Renal cortical epithelial cell (primary cell): ENCODE data around the gene PARD3. TPM values are rescaled to one million over a fixed set of nuclear protein-coding genes. Genes with fewer than 3 reads are reported as not detected.
A peak's percentile ranks its signal among the peaks of the same experiment; 100 is the strongest.
"Not testable (repeated sequence)": the region's sequence is repeated elsewhere in the genome, so short reads cannot be mapped to it uniquely, and the experiment has no call there.

Experiments
- DNase-seq: peaks from one replicate; pipeline ENCODE4 v3.0.0-alpha.2; 2011; ENCODE audit warnings: low read depth
- total RNA-seq: library from RNA; depleted of rRNA; stranded (reverse); fragments of >200 nt; gene quantifications from 2 replicates; pipeline ENCODE4 v1.2.3, GENCODE V29; 2014

PARD3 gene
- total RNA-seq, 1 donor from 2014 or later = 154 TPM

GRCh38 chr10:34423673-34424625 lies 391.1 kb downstream of the PARD3 start:
- no peak for DNase-seq

DNA sequence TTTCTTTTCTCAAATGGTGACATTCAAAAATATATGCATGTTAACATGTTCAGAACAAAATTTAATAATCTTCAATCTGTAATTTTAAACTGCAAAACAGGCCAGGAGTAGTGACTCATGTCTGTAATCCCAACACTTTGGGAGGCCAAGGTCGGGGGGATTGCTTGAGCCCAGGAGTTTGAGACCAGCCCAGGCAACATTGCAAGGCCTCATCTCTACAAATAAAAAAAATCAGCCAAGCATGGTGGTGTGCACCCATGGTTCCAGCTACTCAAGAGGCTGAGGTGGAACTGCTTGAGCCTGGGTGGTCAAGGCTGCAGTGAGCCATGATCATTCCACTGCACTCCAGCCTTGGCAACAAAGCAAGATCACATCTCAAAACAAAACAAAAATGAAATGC lies 394.3 kb downstream of the PARD3 start:
- DNase-seq = no peak

- no peak for DNase-seq
These were observed 394.8 kb downstream of the PARD3 start for GRCh38 chr10:34420273-34420672.

DNA sequence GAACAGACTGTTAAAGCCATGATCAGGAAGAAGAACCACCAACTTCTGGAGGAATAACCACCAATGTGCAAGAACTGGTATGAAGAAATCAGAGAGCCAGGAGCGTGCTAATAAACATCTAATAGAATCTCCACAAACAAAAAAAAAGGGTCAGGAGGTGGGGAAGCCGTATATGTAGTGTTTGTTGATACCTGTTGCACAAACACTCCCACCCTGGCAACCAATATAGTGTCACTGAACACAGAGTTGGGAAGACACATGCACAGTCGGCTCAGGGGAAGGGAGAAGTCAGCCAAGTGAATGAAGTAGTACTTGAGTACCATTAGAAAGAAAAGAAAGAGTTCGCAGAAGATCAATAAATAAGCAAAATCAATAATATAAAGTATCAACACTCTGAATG lies 400.1 kb downstream of the PARD3 start:
- peak; percentile 40 for DNase-seq

DNA sequence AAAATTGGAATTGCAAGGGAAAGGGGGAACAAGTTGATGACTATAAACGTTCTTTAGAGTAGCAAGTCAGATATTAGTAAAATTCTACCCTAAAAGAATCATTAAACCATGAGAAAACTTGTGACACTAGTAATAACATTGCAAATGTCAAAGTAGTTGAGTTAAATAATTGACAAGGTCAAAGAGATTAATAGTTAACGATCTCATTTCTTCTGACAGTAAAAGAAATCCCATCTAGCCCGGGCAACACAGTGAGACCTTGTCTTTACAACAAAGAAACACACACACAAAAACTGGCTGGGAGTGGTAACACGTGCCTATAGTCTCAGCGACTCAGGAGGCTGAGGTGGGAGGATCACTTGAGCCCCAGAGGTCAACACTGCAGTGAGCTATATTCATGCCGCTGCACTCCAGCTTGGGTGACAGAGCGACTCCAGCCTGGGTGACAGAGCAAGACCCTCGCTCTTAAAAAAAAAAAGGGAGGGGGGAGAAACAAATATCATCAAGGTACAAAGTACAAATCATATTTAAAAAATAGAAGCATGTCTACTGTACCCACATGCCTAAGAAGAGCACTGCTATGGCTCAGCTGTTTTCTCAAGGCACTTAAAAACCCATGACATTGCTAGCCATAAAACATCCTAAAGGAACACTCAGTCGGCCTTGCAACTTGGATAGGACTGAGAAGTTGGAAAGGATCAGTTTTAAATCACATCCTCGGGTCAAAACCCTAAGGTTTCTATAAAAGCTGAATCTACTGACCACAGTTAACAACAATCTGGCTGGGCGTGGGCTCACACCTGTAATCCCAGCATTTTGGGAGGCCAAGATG lies 401.1 kb downstream of the PARD3 start:
- DNase-seq = peak; percentile 67

DNA sequence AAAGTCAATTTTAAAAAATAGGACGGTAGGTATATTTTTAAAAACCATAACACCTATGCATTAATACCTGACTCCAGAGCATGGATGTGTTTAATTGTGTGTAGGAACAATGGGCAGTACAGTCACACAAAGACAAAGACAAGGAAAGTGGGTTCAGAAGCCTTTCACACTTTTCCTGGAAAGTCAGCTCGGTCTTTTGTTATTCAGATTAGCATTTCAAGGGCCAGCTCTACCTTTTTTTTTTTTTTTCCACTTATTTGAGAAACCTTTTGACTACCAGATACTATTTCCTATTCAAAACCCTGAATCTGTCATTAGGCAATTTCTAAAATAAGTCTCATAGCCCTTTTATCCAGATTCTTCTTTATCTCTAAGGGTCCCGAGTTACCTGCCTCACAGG lies 401.9 kb downstream of the PARD3 start:
- DNase-seq = no peak

- no peak for DNase-seq
These were observed 406.1 kb downstream of the PARD3 start for GRCh38 chr10:34408956-34409355.

- no peak for DNase-seq
These were observed 406.7 kb downstream of the PARD3 start for GRCh38 chr10:34408381-34408780.

GRCh38 chr10:34407324-34407805 lies 407.7 kb downstream of the PARD3 start:
- DNase-seq = peak; percentile 41

- DNase-seq = no peak
These were observed 408.4 kb downstream of the PARD3 start for GRCh38 chr10:34406463-34407323.

- DNase-seq = peak; percentile 35
These were observed 409.3 kb downstream of the PARD3 start for GRCh38 chr10:34405611-34406462.

DNA sequence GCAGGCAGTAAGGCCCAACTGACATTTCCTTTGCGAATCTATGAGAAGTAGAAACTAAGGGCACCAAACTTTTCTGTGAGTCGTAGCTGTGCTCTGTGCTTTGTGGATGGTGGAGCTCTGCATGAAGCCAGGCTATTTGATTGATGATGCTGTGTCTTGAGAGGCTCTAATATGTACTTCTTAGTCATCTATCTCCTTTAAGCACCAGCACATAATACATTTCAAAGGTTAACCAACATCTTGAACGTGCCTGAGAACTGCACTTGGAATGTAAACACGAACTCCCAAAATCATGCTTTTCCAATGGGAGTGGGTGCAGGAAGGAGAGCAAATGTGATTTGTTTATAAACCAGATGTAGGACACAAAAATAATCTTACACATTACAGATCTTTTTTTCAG lies 411.6 kb downstream of the PARD3 start:
- peak; percentile 41 for DNase-seq

DNA sequence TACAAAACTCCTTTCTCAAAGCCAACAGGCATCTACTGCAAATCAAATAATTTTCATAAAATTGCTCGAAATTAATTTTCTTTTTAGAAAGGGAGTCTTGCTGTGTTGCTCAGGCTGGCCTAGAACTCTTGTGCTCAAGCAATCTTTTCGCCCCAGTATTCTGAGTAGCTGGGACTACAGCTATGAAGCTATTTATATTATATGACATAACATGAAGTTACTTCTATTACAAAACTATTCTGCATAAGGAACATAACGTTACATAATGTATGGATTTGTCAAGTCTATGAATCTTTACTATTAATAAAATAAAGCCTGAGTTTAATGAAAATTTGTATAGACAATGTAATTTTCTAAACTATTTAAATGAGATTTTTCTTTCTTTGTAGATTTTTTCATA lies 415.0 kb downstream of the PARD3 start:
- no peak for DNase-seq

DNA sequence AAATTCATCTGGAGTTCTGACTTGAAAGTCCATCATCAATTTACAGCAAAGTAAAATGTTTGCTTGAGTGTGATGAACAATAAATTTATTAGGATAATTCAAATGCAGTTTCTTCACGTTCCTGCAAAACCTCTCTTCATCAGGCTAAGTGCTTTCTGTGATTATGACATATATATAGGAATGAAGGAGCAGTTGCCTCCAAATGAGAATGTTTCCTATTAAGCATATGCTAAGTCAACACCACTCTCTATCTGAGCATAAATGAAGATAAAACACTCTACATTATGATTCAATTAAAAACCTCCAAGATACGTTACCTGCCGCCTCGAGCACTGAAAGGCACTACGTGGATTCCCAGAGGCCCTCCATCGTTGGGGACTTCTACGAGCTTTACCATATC lies 416.1 kb downstream of the PARD3 start:
- DNase-seq = no peak

DNA sequence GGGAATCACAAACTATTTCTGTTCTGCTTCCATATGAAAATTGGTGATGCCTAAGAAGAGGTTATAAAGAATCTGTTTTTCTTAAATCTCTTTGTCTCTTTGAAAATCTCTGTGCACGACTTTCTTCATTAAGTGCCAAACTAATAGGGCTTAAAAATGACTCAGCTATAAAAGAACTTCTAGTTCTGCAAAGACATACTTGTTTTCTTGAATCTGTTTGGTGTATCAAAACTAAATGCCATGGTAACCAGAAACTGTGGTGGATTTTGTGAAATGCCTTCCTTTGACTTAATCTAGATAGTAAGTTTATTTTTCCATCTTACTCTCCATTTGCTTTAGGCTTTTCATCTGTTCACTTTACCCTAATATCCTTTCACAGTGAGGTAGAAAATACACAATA lies 417.8 kb downstream of the PARD3 start:
- DNase-seq = peak; percentile 81

- DNase-seq = no peak
These were observed 418.4 kb downstream of the PARD3 start for GRCh38 chr10:34396663-34397062.

DNA sequence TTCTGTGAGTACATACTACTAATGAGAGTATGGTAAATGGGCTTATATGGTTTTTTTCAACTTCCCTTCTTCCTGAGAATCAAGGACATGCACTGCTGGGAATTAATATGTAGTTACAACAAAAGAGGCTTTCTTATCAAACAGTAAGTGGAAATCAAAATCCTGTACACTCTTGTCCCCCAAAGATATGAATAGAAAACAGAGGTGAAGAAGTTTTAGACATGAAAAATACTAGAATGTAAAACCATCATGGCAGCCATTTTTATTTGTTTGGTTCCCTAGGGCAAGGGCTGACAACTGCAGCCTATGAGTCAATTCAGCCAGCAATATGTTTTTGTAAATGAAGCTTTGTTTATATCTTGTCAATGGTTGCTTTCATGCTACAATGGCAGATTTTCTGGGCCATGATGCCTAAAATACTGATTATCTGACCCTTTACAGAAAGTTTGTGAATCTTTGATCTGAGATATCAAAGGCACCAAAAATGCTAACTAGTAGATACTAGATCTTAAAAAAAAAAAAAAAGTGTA lies 422.4 kb downstream of the PARD3 start:
- no peak for DNase-seq

DNA sequence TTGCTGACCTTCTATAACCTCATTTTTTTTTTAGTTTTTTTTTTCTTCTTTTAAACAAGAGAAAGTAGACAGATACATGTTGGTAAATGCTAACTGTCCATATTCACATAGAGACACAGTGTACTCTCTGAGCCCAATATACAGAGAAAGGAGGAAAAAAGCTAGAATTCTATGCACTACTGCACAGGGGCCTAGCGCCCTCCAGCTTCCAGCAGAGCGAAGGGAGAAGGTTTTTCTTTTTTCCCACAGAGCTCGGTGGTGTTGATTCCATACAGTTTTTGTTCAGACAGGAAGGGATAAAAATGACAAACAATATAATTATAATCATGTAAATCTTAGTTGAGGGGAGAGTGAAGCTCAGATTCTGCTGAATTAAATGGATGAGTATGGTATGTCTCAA lies 423.9 kb downstream of the PARD3 start:
- not testable (repeated sequence) for DNase-seq

- DNase-seq = no peak
These were observed 425.3 kb downstream of the PARD3 start for GRCh38 chr10:34389801-34390200.

GRCh38 chr10:34386921-34387320 lies 428.2 kb downstream of the PARD3 start:
- DNase-seq = no peak
